Skeletal muscle satellite cell (primary cell): ENCODE measurements around the gene SCN2B.
A peak's percentile ranks its signal among the peaks of the same experiment; 100 is the strongest.

Experiments
- H3K27me3 ChIP-seq: 2 replicates; pipeline ENCODE4 v1.7.0; 2013; ENCODE audit warnings: low read length; ENCODE audit not compliant: control insufficient read depth, insufficient read depth
- H3K36me3 ChIP-seq: 2 replicates; pipeline ENCODE4 v1.7.0; 2013; ENCODE audit warnings: mild to moderate bottlenecking, control low read depth, low read length; ENCODE audit not compliant: insufficient read depth
- H3K4me1 ChIP-seq: 2 replicates; pipeline ENCODE4 v1.7.0; 2013; ENCODE audit warnings: low read length; ENCODE audit not compliant: control insufficient read depth, insufficient read depth
- H3K4me2 ChIP-seq: 2 replicates; pipeline ENCODE4 v1.7.0; 2013; ENCODE audit warnings: mild to moderate bottlenecking, low read length
- H3K4me3 ChIP-seq: 2 replicates; pipeline ENCODE4 v1.7.0; 2013; ENCODE audit warnings: low read length
- H3K9ac ChIP-seq: 2 replicates; pipeline ENCODE4 v1.7.0; 2013; ENCODE audit warnings: mild to moderate bottlenecking, low read depth, low read length, moderate library complexity
- H3K9me3 ChIP-seq: replicated peaks from 2 replicates; pipeline ENCODE4 v1.7.0; 2013; ENCODE audit warnings: mild to moderate bottlenecking, control low read depth, low read length

Gene SCN2B

DNA sequence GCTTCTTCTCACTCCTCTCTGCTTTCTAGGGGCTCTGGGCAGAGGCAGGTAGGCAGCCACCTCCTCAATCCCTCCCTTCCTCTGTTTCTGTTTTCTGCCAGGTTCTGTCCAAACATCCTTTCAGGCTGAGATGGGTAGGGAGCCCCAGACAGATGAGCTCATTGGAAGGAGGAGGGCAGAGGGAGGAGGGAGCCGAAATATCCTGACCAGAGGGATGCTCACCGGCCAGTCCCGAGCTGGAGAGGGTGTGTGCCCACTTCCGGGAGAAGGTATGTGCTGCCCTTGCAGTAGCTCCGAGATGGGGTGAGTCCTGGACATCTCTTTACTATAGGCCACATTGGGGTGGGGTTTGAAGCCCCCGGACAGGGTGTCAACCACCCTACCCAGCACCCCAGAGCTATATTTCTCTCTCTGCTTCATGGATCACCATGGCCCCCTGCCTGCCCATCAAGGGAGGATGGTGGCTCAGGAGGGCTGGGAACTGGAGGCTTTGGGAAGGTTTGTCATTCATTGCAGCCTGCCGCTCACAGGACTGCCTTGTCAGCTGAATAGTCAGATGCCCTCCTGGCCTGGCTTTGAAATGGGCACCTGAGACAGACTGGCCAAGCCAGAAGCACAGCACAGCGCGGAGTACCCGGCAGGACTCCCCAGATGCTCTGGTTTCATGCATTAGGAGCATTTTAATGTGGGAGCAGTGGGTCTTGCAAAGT lies 19.1 kb downstream of the SCN2B start:
- H3K4me1 ChIP-seq, result peaks cover 3% of the 10 kb centered on the region
- no peak overlapping the region for H3K4me2 ChIP-seq
- H3K4me3 ChIP-seq, result no peak overlapping the region
- peaks cover 94% of the 10 kb centered on the region for H3K27me3 ChIP-seq
- no peaks in the 10 kb centered on the region for H3K9me3 ChIP-seq
- no peaks in the 10 kb centered on the region for H3K36me3 ChIP-seq
- no peak overlapping the region for H3K9ac ChIP-seq

GRCh38 chr11:118156531-118157185 lies 19.8 kb downstream of the SCN2B start:
- H3K4me1 ChIP-seq, result peaks cover 3% of the 10 kb centered on the region
- H3K9ac ChIP-seq, result no peak overlapping the region
- no peak overlapping the region for H3K4me3 ChIP-seq
- no peaks in the 10 kb centered on the region for H3K36me3 ChIP-seq
- no peaks in the 10 kb centered on the region for H3K9me3 ChIP-seq
- no peak overlapping the region for H3K4me2 ChIP-seq
- H3K27me3 ChIP-seq, result peaks cover 98% of the 10 kb centered on the region

DNA sequence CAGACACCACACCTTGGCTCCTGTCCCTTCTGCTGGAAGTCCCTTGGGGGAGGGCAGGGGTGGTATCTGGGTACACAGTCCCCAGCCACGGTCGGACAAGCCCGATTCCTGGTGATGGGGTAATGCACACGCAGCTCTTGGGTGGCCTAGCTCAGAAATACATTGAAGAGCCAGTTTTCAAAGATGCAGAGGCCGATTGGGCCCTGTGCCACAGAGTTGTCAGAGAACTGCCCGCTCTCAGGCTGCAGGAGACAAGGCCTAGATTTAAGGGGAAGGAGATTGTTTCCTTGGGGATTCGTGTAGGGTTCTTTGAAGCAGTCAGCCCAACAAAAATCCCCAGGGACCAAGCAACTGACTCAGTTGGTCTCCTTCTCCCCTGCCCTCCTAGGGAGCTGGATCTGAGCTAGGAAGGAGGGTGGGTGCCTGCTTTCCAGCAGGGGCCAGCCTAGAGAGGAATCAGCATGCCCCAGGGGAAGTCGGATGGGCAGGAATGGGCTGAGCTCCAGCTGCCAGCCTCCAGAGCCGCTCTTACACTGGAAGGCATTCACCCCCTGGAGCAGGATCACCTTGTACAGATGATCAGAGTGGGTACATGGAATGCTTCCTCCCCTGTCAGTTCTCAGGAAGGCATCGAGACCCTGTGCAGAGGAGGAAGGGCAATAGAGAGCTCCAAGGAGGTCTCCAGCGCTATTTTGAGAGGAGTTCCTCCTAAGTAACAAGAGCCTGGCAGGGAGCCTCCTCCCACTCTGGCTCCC lies 20.5 kb downstream of the SCN2B start:
- no peak overlapping the region for H3K4me2 ChIP-seq
- H3K36me3 ChIP-seq, result no peaks in the 10 kb centered on the region
- peaks cover 99% of the 10 kb centered on the region for H3K27me3 ChIP-seq
- no peak overlapping the region for H3K4me3 ChIP-seq
- no peaks in the 10 kb centered on the region for H3K9me3 ChIP-seq
- H3K9ac ChIP-seq, result no peak overlapping the region
- peaks cover 3% of the 10 kb centered on the region for H3K4me1 ChIP-seq

- Histone ChIP-seq H3K9ac (no peak overlapping the region), H3K36me3 (no peaks in the 10 kb centered on the region), H3K4me2 (no peak overlapping the region), H3K27me3 (peaks cover 98% of the 10 kb centered on the region), H3K4me1 (peaks cover 3% of the 10 kb centered on the region), H3K9me3 (no peaks in the 10 kb centered on the region), H3K4me3 (no peak overlapping the region)
These were observed 21.8 kb downstream of the SCN2B start for GRCh38 chr11:118154641-118155040.

GRCh38 chr11:118153976-118154375 lies 22.5 kb downstream of the SCN2B start:
- H3K36me3 ChIP-seq, result no peaks in the 10 kb centered on the region
- no peak overlapping the region for H3K4me2 ChIP-seq
- H3K4me1 ChIP-seq, result peaks cover 3% of the 10 kb centered on the region
- no peaks in the 10 kb centered on the region for H3K9me3 ChIP-seq
- no peak overlapping the region for H3K4me3 ChIP-seq
- H3K9ac ChIP-seq, result no peak overlapping the region
- H3K27me3 ChIP-seq, result peaks cover 98% of the 10 kb centered on the region

GRCh38 chr11:118153516-118153915 lies 22.9 kb downstream of the SCN2B start:
- peaks cover 3% of the 10 kb centered on the region for H3K4me1 ChIP-seq
- peaks cover 98% of the 10 kb centered on the region for H3K27me3 ChIP-seq
- no peaks in the 10 kb centered on the region for H3K9me3 ChIP-seq
- H3K4me2 ChIP-seq, result peak overlapping the region; percentile 86
- H3K9ac ChIP-seq, result no peak overlapping the region
- H3K36me3 ChIP-seq, result no peaks in the 10 kb centered on the region
- H3K4me3 ChIP-seq, result no peak overlapping the region

DNA sequence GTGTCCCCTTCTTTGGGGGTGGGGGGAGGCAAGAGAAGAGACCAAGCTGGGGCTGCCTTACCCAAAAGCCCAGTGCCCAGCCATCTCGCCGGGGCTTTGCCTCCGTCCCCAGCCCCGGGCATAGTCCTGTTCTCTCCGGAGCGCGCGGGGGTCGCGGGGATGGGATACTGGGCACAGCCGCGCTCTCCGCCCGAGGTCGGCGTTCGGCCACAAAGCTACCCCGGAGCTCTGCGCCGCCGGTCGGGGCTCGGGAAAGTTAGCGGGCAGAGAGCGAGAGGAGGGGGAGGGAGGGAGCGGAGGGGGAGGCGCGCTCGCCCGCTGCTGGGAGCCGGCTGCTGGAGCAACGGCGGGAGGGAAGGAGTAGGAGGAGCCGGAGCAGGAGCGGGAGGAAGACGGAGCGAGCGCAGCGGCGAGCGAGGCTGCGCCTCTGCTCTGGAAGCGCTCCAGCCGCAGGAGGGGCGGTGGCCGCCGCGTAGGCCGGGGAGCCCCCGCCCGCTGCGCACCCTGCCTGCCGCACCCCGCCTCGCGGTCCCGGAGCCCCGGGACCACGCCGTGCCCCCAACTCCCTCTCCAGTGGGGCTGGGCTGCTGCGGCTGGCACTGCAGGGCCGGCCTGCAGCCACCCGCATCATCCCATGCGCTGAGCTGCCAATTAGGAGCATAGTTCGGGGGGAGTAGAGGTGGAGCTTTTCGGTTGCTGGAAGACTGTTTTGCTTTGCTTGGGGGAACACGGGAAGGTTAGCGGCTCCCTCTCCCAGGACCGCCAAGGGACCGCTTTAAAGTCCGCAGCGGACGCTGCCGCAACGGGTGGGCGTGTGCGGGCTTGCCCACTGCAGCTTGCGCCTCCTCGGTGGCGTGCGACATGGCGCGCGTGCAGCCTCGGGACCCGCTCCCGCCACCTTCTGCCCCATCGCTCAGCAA lies 23.6 kb downstream of the SCN2B start, which contains the start of gene SCN4B:
TSS of gene SCN4B (minus strand) at position 272 of the 920 bp plus-strand sequence. CDS start at position 122, 150 bp downstream.
- no peaks in the 10 kb centered on the region for H3K9me3 ChIP-seq
- H3K4me3 ChIP-seq, result peak within 1 kb of the TSS; percentile 55
- peak within 1 kb of the TSS; percentile 86 for H3K4me2 ChIP-seq
- peaks cover 3% of the 10 kb centered on the region for H3K4me1 ChIP-seq
- no peak within 1 kb of the TSS for H3K9ac ChIP-seq
- H3K36me3 ChIP-seq, result no peaks in the 10 kb centered on the region
- H3K27me3 ChIP-seq, result peaks cover 98% of the 10 kb centered on the region

- H3K4me1 ChIP-seq, result peaks cover 3% of the 10 kb centered on the region
- no peaks in the 10 kb centered on the region for H3K9me3 ChIP-seq
- no peak overlapping the region for H3K9ac ChIP-seq
- no peaks in the 10 kb centered on the region for H3K36me3 ChIP-seq
- H3K4me2 ChIP-seq, result peak overlapping the region; percentile 86
- no peak overlapping the region for H3K4me3 ChIP-seq
- peaks cover 98% of the 10 kb centered on the region for H3K27me3 ChIP-seq
These were observed 24.4 kb downstream of the SCN2B start for GRCh38 chr11:118152020-118152551.

GRCh38 chr11:118151431-118151830 lies 25.0 kb downstream of the SCN2B start:
- H3K4me1 ChIP-seq, result peaks cover 3% of the 10 kb centered on the region

GRCh38 chr11:118149493-118149892 lies 26.9 kb downstream of the SCN2B start:
- Histone ChIP-seq H3K4me1 (peaks cover 7% of the 10 kb centered on the region), H3K9me3 (no peaks in the 10 kb centered on the region), H3K27me3 (peaks cover 82% of the 10 kb centered on the region), H3K4me3 (no peak overlapping the region), H3K36me3 (no peaks in the 10 kb centered on the region), H3K9ac (no peak overlapping the region), H3K4me2 (no peak overlapping the region)

More at GRCh38 chr11:118151431-118151830, 25.0 kb downstream of the SCN2B start:
- H3K9me3 ChIP-seq, result no peaks in the 10 kb centered on the region
- no peak overlapping the region for H3K9ac ChIP-seq
- H3K4me2 ChIP-seq, result no peak overlapping the region
- peaks cover 98% of the 10 kb centered on the region for H3K27me3 ChIP-seq
- H3K36me3 ChIP-seq, result no peaks in the 10 kb centered on the region
- H3K4me3 ChIP-seq, result no peak overlapping the region
